Subcutaneous adipose tissue (tissue), 4 donors: Measurements from ENCODE around the gene SLC38A4. TPM values are rescaled to one million over a fixed set of nuclear protein-coding genes. Genes with fewer than 3 reads are reported as not detected.

Experiments used
- CTCF ChIP-seq: fragments of 450-650 bp; IDR thresholded peaks from one replicate; pipeline ENCODE4 v1.5.1; 2016; ENCODE audit warnings: low read depth, mild to moderate bottlenecking, control low read depth, antibody characterized with exemption, moderate library complexity
- total RNA-seq, 4 donors: library from RNA; depleted of rRNA; stranded (reverse); fragments of >200 nt; gene quantifications; one replicate each; pipeline ENCODE4 v1.1.0, GENCODE V29; 2016

Gene SLC38A4
- total RNA-seq, 4 donors from 2014 or later: 0.34 TPM; not detected in 3

DNA sequence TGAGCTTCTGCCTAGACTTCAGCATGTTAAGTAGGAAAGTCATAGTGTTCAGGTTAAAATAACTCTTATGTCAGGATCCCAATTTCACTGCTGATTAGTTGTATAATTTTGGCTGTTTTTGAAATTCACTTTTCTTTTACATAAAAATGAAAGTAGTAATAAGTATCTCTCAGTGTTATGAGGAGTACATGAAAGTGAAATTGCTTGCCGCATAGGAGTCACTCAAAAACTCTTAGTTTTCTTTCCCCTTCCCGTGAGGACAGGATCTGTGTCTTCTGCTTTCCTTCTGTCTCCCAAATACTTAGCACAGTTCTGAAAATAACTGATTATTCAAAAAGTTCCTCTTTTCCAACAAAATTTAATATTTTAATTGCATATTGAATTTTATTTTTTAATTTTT, 100.5 kb downstream of the SLC38A4 start:
- no peak for TF ChIP-seq CTCF

GRCh38 chr12:46723629-46724419, 102.0 kb downstream of the SLC38A4 start:
- TF ChIP-seq CTCF: no peak

DNA sequence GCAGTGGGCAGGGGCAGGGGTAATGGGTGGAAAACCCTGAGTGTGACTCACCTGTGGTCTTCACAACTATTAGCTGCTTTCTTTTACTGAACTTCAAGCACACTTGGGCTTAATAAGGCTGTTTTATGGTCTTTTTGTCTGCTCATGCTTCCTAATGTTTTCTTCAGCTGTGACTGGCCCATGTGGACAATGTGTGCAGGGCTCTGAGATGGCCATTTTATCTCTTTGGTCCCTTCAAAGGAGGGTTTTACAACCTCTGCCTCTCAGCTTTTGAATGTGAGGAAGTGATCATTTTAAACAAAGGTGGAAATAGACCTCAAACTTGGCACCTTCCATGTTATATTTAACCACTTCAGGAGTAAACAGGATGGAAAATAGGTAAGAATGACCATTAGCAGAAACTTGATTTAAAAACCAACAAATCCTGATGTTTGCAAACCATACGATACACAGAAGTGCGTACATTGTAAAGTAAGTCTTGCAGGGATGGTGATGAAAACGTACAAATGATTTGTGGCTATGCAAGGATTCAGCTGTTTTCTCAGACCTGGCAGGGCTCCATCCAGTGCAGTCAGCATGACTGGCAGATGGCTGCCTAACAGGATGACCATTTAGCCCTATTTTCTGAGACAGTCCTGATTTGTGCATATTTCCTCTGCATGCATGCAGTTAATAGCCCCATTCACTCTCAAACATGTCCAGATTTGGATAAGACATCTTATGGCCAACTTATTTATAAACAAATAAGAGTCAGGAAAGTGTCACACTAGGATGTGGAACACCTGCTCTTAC, 103.2 kb downstream of the SLC38A4 start:
- TF ChIP-seq CTCF: no peak

DNA sequence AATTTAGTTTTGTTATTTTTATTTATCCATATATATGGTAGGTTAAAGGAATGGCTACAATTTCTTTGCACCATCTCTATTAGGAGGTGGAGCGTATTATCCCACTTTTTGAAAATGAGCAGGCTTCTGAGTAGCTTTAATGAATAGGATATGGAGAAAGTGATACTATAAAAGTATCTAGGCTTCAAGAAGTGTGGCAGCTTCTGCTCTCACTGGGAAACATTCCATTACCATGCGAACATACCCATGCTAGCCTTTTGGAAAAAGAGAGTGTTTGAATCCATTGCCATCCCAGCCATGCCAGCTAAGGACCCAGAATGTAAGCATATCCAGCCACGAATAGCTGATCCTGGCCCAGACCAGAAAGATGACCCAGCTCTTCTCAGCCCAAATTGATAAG, 107.3 kb downstream of the SLC38A4 start:
- no peak for TF ChIP-seq CTCF

GRCh38 chr12:46717868-46718267, 107.9 kb downstream of the SLC38A4 start:
- TF ChIP-seq CTCF: no peak

DNA sequence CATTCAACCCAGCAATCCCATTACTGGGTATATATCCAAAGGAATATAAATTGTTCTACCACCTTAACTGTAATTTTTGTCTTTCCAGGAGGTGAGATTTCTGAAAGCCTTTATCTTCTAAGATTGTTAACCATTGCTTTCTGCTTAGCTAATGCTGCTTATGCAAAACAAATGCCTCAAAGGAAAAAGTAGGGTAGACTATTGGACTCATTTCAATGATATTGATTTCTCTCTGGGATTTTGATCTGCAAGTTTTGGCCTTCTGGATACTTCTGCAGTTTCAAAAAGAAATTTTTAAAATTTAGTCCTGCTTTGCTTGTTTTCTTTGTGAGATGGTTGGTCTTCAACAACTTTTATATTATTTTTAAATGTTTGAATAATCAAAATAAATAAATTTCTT, 108.6 kb downstream of the SLC38A4 start:
- TF ChIP-seq CTCF: no peak
